ENCODE results near the gene CUL5.
"Not testable (repeated sequence)": the region's sequence is repeated elsewhere in the genome, so short reads cannot be mapped to it uniquely, and the experiment has no call there.

CUL5 gene

GRCh38 chr11:108117746-108118371 is 109.2 kb downstream of the CUL5 start:
- no peak overlapping the region for H3K27ac Mint-ChIP-seq
- no peaks in the 10 kb centered on the region for H3K27me3 Mint-ChIP-seq
- H3K4me1 Mint-ChIP-seq (ENCODE audit: low read depth), result peaks cover 12% of the 10 kb centered on the region
- no peak overlapping the region for H3K4me3 Mint-ChIP-seq
- H3K36me3 Mint-ChIP-seq, result peaks cover 2% of the 10 kb centered on the region
- H3K9me3 Mint-ChIP-seq (ENCODE audit: low read depth), result no peaks in the 10 kb centered on the region

DNA sequence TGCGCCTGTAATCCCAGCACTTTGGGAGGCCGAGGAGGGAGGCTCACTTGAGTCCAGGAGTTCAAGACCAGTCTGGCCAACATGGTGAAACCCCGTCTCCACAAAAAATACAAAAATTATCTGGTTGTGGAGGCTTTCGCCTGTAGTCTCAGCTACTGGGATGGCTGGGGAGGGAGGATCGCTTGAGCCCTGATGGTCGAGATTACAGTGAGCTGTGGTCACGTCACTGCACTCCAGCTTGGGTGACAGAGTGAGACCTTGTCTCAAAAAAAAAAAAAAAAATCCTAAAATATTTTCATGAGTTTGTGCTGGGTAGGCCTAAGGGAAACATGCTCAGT is 112.2 kb downstream of the CUL5 start:
- Mint-ChIP-seq H3K27ac (peak overlapping the region; percentile 58), H3K4me1 (ENCODE audit: low read depth) (peaks cover 31% of the 10 kb centered on the region), H3K4me3 (peak overlapping the region; percentile 98)
- not testable (repeated sequence) for H3K27me3 Mint-ChIP-seq; H3K36me3 Mint-ChIP-seq; H3K9me3 Mint-ChIP-seq (ENCODE audit: low read depth)

DNA sequence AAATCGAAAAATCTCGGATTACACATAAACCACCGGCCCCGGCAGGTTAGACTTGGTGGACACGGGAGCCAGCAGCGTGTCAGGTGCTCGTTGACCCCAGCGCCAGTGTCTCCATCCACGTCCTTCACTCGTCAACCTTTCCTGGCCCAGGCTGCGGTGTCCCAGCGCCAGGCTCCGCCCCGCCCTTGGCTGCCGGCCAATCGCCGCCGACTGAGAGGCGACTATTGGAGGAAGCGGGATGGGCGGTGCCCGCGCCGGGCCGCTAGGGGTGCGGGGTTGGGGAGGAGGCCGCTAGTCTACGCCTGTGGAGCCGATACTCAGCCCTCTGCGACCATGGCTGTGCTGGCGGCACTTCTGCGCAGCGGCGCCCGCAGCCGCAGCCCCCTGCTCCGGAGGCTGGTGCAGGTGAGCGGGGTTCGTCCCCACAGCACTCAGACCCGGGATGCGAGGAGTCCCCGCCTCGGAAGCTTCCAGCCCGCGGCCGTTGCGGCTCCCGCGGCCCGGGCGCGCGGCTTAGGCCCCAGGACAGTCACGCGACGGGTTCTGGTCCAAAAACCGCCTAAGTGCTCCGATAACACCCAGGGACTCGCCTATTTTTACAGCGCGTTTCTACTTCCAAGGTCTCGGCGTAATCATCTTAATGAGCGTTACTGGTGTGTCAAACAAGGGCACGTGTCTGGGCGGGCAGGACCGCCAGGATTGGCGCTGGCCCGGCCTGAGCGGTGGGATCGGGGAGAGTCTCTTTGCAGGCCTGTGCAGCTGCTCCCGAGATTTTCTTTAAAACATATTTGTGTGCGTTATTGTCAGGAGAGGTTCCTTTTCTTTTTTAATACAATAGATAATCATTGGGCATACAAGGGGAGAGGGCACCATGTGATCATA is 112.8 kb downstream of the CUL5 start, which contains the start of gene ACAT1:
TSS of gene ACAT1 (plus strand) at position 294 of the 882 bp plus-strand sequence. CDS start at position 334, 40 bp downstream.
- H3K9me3 Mint-ChIP-seq (ENCODE audit: low read depth), result no peaks in the 10 kb centered on the region
- H3K27ac Mint-ChIP-seq, result peak within 1 kb of the TSS; percentile 93
- peak within 1 kb of the TSS; percentile 98 for H3K4me3 Mint-ChIP-seq
- no peaks in the 10 kb centered on the region for H3K27me3 Mint-ChIP-seq
- H3K4me1 Mint-ChIP-seq (ENCODE audit: low read depth), result peaks cover 34% of the 10 kb centered on the region
- H3K36me3 Mint-ChIP-seq, result no peaks in the 10 kb centered on the region

GRCh38 chr11:108122166-108122628 is 113.5 kb downstream of the CUL5 start:
- H3K36me3 Mint-ChIP-seq, result no peaks in the 10 kb centered on the region
- peak overlapping the region; percentile 98 for H3K4me3 Mint-ChIP-seq
- no peaks in the 10 kb centered on the region for H3K9me3 Mint-ChIP-seq (ENCODE audit: low read depth)
- H3K27ac Mint-ChIP-seq, result peak overlapping the region; percentile 93
- peaks cover 34% of the 10 kb centered on the region for H3K4me1 Mint-ChIP-seq (ENCODE audit: low read depth)
- no peaks in the 10 kb centered on the region for H3K27me3 Mint-ChIP-seq

DNA sequence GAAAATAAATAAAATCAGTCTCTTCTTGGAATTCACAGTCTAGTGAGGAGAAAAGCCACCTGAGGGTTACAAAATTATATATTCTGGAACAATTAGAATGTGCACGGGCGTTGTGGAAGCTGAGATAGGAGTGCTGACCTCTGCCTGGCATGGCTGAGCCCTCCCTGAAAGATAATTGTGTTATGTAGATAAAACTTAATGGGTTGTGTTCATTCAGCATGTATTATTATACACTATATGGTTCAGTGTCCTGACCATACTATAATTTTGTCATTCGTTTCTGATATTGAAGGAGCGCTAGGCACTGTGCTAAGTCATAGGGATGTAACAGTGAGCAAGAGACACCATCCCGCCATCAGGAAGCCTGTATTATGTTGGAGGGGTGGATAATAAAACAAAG is 116.4 kb downstream of the CUL5 start:
- H3K27ac Mint-ChIP-seq, result peak overlapping the region; percentile 6
- no peaks in the 10 kb centered on the region for H3K27me3 Mint-ChIP-seq
- no peak overlapping the region for H3K4me3 Mint-ChIP-seq
- peaks cover 37% of the 10 kb centered on the region for H3K4me1 Mint-ChIP-seq (ENCODE audit: low read depth)
- peaks cover 2% of the 10 kb centered on the region for H3K36me3 Mint-ChIP-seq
- no peaks in the 10 kb centered on the region for H3K9me3 Mint-ChIP-seq (ENCODE audit: low read depth)

DNA sequence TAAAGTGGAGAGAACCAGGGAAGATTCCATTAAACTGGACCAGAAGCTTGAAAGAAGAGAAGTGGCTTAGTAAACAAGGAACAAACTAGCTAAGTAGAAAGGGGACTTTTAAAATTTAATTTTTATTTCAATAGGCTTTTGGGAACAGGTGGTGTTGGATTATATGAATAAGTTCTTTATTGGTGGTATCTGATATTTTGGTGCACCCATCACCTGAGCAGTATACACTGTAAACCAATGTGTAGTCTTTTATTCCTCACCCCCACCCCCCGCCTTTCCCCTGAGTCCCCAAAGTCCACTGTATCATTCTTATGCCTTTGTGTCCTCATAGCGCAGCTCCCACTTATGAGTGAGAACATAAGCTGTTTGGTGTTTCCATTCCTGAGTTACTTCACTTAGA is 120.1 kb downstream of the CUL5 start:
- peaks cover 20% of the 10 kb centered on the region for H3K4me1 Mint-ChIP-seq (ENCODE audit: low read depth)
- H3K27ac Mint-ChIP-seq, result no peak overlapping the region
- peaks cover 4% of the 10 kb centered on the region for H3K36me3 Mint-ChIP-seq
- H3K27me3 Mint-ChIP-seq, result no peaks in the 10 kb centered on the region
- no peaks in the 10 kb centered on the region for H3K9me3 Mint-ChIP-seq (ENCODE audit: low read depth)
- H3K4me3 Mint-ChIP-seq, result no peak overlapping the region

- H3K9me3 Mint-ChIP-seq (ENCODE audit: low read depth), result no peaks in the 10 kb centered on the region
- H3K4me3 Mint-ChIP-seq, result no peak overlapping the region
- peak overlapping the region; percentile 76 for H3K27ac Mint-ChIP-seq
- no peaks in the 10 kb centered on the region for H3K27me3 Mint-ChIP-seq
- peaks cover 4% of the 10 kb centered on the region for H3K36me3 Mint-ChIP-seq
- peaks cover 20% of the 10 kb centered on the region for H3K4me1 Mint-ChIP-seq (ENCODE audit: low read depth)
Measured at GRCh38 chr11:108131993-108132392, 123.3 kb downstream of the CUL5 start.

DNA sequence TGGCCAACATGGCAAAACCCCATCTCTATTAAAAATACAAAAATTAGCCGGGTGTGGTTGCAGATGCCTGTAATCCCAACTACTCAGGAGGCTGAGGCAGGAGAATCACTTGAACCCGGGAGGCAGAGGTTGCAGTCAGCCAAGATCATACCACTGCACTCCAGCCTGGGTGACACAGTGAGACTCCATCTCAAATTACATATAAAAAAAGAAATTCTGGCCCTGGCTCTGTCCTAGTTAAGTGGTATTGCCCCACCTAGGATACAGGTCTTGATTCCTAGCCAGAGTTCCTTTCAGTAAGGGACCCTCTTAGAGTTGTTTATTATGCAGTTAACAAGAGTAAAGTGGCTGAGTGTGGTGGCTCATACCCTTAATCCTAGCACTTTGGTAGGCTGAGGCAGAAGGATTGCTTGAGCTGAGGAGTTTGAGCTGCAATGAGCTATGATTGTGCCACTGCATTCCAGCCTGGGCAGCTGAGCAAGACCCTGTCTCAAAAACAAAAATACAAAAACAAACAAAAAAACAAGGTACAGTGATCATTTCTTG is 124.4 kb downstream of the CUL5 start:
- H3K9me3 Mint-ChIP-seq (ENCODE audit: low read depth); H3K27ac Mint-ChIP-seq; H3K27me3 Mint-ChIP-seq; H3K36me3 Mint-ChIP-seq; H3K4me3 Mint-ChIP-seq: not testable (repeated sequence)
- H3K4me1 Mint-ChIP-seq (ENCODE audit: low read depth), result peaks cover 23% of the 10 kb centered on the region

DNA sequence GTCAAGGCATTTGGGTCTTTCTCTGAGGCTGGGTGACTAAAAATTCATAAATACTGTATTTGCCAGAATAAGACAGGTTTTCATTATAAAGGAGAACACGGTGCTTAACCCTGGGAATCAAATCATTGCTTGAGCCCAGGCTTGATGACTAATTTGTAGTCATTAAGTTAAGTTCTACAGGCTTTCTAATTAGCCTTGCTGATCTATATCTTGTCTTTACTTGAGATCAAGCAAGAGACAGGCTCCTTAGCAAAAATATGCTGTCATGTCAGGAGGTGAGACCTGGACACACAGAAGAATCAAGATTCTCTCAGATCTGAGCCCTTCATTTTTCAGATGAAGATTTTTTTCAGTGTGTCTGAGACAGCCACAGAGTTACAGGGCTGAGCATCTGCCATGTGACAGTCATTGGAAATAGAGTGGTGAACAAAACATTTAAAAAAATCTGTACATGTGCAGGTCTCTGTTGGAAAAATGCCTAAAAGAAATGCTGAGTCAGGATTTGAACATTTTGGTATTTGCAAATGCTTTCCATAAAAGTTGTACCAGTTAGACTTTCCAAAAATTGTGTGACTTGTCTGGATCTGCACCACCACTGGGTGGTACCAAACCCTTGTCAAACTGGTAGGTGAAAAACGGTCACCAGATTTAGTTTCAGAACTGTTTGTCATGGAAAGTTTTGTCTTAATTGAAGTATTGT is 127.3 kb downstream of the CUL5 start:
- Mint-ChIP-seq H3K27ac (peak overlapping the region; percentile 79), H3K27me3 (no peaks in the 10 kb centered on the region), H3K4me1 (ENCODE audit: low read depth) (peaks cover 28% of the 10 kb centered on the region), H3K36me3 (peaks cover 12% of the 10 kb centered on the region), H3K4me3 (no peak overlapping the region), H3K9me3 (ENCODE audit: low read depth) (no peaks in the 10 kb centered on the region)

DNA sequence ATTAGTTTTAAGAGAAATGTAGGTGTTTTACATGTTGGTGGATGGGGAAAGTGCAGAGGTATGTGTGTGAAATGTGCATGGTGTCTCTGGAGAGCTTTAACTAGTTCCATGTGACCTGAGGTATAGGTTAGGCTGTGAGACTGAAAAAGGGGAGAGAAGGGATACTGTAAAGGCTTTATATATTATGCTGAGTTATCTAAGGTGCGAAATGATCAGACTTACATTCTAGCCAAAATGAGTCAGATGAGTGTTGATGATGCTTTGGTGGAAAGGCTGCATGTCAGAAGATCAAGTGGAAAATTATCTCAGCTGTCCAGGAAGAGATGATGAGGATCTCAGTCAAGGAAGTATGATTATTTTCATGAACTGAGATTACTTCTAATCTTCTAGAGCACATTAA is 128.5 kb downstream of the CUL5 start:
- H3K4me3 Mint-ChIP-seq, result no peak overlapping the region

DNA sequence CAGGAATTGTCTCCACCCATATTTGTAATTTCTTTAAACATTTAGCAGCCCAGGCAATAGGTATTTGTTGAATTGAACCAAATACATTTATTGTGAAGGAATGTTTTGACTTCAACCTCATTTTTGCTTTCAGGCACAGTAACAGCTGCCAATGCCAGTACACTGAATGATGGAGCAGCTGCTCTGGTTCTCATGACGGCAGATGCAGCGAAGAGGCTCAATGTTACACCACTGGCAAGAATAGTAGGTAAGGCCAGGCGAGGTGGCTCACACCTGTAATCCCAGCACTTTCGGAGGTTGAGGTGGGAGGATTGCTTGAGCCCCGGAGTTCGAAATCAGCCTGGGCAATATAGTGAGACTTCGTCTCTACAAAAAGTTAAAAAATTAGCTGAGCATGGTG is 133.6 kb downstream of the CUL5 start:
- Mint-ChIP-seq H3K4me1 (ENCODE audit: low read depth) (peaks cover 15% of the 10 kb centered on the region), H3K4me3 (no peak overlapping the region), H3K27ac (peak overlapping the region; percentile 58), H3K36me3 (peaks cover 14% of the 10 kb centered on the region), H3K9me3 (ENCODE audit: low read depth) (no peaks in the 10 kb centered on the region), H3K27me3 (no peaks in the 10 kb centered on the region)

More for the DNA sequence above, 128.5 kb downstream of the CUL5 start:
- Mint-ChIP-seq H3K27me3 (no peaks in the 10 kb centered on the region), H3K27ac (peak overlapping the region; percentile 87), H3K36me3 (peaks cover 10% of the 10 kb centered on the region), H3K9me3 (ENCODE audit: low read depth) (no peaks in the 10 kb centered on the region), H3K4me1 (ENCODE audit: low read depth) (peaks cover 28% of the 10 kb centered on the region)

- Mint-ChIP-seq H3K36me3 (peaks cover 15% of the 10 kb centered on the region), H3K4me3 (no peak overlapping the region), H3K27me3 (no peaks in the 10 kb centered on the region), H3K27ac (peak overlapping the region; percentile 86), H3K4me1 (ENCODE audit: low read depth) (peaks cover 10% of the 10 kb centered on the region), H3K9me3 (ENCODE audit: low read depth) (no peaks in the 10 kb centered on the region)
Measured at GRCh38 chr11:108144615-108145014, 135.9 kb downstream of the CUL5 start.

GRCh38 chr11:108147150-108147549 is 138.5 kb downstream of the CUL5 start:
- Mint-ChIP-seq H3K4me1 (ENCODE audit: low read depth) (peaks cover 8% of the 10 kb centered on the region), H3K27me3 (no peaks in the 10 kb centered on the region), H3K27ac (peak overlapping the region; percentile 28), H3K4me3 (no peak overlapping the region), H3K9me3 (ENCODE audit: low read depth) (no peaks in the 10 kb centered on the region), H3K36me3 (peaks cover 12% of the 10 kb centered on the region)

DNA sequence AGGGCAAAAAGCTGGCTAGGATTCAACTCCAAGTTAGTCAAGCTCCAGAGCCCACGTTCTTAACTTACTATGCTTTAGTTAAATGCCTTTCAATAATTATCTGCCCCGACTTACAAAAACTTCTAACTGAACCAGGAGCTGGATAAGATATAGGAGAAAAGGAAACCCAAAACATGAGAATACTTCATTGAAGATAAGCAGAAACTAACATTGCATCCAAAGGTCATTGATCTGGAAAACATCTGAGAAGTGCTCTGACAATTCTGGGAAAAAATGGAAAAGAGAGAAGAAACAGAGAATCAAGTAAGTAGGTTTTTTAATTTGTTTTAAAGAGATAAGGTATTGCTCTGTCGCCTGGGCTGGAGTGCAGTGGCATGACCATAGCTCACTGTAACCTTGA is 139.9 kb downstream of the CUL5 start:
- no peaks in the 10 kb centered on the region for H3K27me3 Mint-ChIP-seq
- H3K27ac Mint-ChIP-seq, result peak overlapping the region; percentile 76
- H3K4me1 Mint-ChIP-seq (ENCODE audit: low read depth), result peaks cover 8% of the 10 kb centered on the region
- H3K4me3 Mint-ChIP-seq, result no peak overlapping the region
- H3K36me3 Mint-ChIP-seq, result peaks cover 12% of the 10 kb centered on the region
- H3K9me3 Mint-ChIP-seq (ENCODE audit: low read depth), result no peaks in the 10 kb centered on the region

DNA sequence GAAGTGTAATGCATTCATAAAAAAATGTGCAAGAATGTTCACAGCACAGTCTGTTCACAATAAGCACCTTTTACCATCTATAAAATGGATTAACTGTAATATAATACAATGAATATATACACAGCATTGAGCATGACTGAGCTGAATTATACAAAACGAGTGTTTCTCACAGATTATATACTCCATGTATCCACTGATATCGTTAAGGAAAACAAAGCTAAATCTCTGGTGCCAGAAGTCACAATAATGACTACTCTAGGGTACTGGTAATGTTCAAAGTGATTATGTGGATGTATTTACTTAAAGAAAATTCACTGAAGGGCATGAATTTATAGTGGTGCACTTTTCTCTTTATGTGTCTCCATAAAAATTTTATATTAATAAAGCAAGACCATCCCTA is 145.9 kb downstream of the CUL5 start:
- Mint-ChIP-seq H3K27ac (peak overlapping the region; percentile 58), H3K36me3 (peaks cover 5% of the 10 kb centered on the region), H3K4me3 (no peak overlapping the region), H3K9me3 (ENCODE audit: low read depth) (no peaks in the 10 kb centered on the region), H3K27me3 (no peaks in the 10 kb centered on the region), H3K4me1 (ENCODE audit: low read depth) (peaks cover 10% of the 10 kb centered on the region)
